ENCODE measurements around the gene MYO7B.

The MYO7B gene

GRCh38 chr2:127660291-127660578, 124.8 kb downstream of the MYO7B start:
- TF ChIP-seq POLR2A (IDR thresholded peaks at IDR 0.05; ENCODE audit: low read depth, low read length) = no peak
- DNase-seq (ENCODE audit: insufficient read length, low spot score) (no peak), FAIRE-seq (no peak)

GRCh38 chr2:127661072-127661649, 125.7 kb downstream of the MYO7B start:
- DNase-seq (ENCODE audit: insufficient read length, low spot score) = no peak
- no peak for TF ChIP-seq POLR2A (IDR thresholded peaks at IDR 0.05; ENCODE audit: low read depth, low read length)
- FAIRE-seq = no peak

GRCh38 chr2:127661949-127662510, 126.5 kb downstream of the MYO7B start:
- TF ChIP-seq POLR2A (IDR thresholded peaks at IDR 0.05; ENCODE audit: low read depth, low read length) = no peak
- DNase-seq (ENCODE audit: insufficient read length, low spot score) (no peak), FAIRE-seq (no peak)

- no peak for TF ChIP-seq POLR2A (IDR thresholded peaks at IDR 0.05; ENCODE audit: low read depth, low read length)
- FAIRE-seq (no peak), DNase-seq (ENCODE audit: insufficient read length, low spot score) (no peak)
Observed at GRCh38 chr2:127662937-127663565, 127.6 kb downstream of the MYO7B start.

GRCh38 chr2:127663566-127664064, 128.1 kb downstream of the MYO7B start:
- no peak for DNase-seq (ENCODE audit: insufficient read length, low spot score)
- TF ChIP-seq POLR2A (IDR thresholded peaks at IDR 0.05; ENCODE audit: low read depth, low read length) = no peak
- no peak for FAIRE-seq

GRCh38 chr2:127664065-127664894, 128.8 kb downstream of the MYO7B start:
- DNase-seq (ENCODE audit: insufficient read length, low spot score) = no peak
- TF ChIP-seq POLR2A (IDR thresholded peaks at IDR 0.05; ENCODE audit: low read depth, low read length) = no peak
- no peak for FAIRE-seq

- FAIRE-seq (no peak), DNase-seq (ENCODE audit: insufficient read length, low spot score) (no peak)
- no peak for TF ChIP-seq POLR2A (IDR thresholded peaks at IDR 0.05; ENCODE audit: low read depth, low read length)
Observed at GRCh38 chr2:127664895-127665225, 129.4 kb downstream of the MYO7B start.

- FAIRE-seq (no peak), DNase-seq (ENCODE audit: insufficient read length, low spot score) (no peak)
- no peak for TF ChIP-seq POLR2A (IDR thresholded peaks at IDR 0.05; ENCODE audit: low read depth, low read length)
Observed at GRCh38 chr2:127665267-127665893, 129.9 kb downstream of the MYO7B start.

GRCh38 chr2:127669056-127669455, 133.6 kb downstream of the MYO7B start:
- FAIRE-seq (no peak), DNase-seq (ENCODE audit: insufficient read length, low spot score) (no peak)
- TF ChIP-seq POLR2A (IDR thresholded peaks at IDR 0.05; ENCODE audit: low read depth, low read length) = no peak

- TF ChIP-seq POLR2A (IDR thresholded peaks at IDR 0.05; ENCODE audit: low read depth, low read length) = no peak
- FAIRE-seq (no peak), DNase-seq (ENCODE audit: insufficient read length, low spot score) (no peak)
Observed at GRCh38 chr2:127670055-127670956, 134.8 kb downstream of the MYO7B start.

- TF ChIP-seq POLR2A (IDR thresholded peaks at IDR 0.05; ENCODE audit: low read depth, low read length) = no peak
- DNase-seq (ENCODE audit: insufficient read length, low spot score) (no peak), FAIRE-seq (no peak)
Observed at GRCh38 chr2:127670957-127671290, 135.4 kb downstream of the MYO7B start.

- TF ChIP-seq POLR2A (IDR thresholded peaks at IDR 0.05; ENCODE audit: low read depth, low read length) = no peak
- FAIRE-seq (no peak), DNase-seq (ENCODE audit: insufficient read length, low spot score) (no peak)
Observed at GRCh38 chr2:127671557-127672302, 136.2 kb downstream of the MYO7B start.
